DND-41 (cell line): ENCODE results near the gene KRTAP22-2.

Experiments used
- ATAC-seq: fragments of 200-7000 bp; cut with Tn5 transposase; 3 replicates; pipeline ENCODE4 v1.9.1; 2021; ENCODE audit warnings: low read depth; ENCODE audit not compliant: insufficient read depth
- DNase-seq: peaks from one replicate; pipeline ENCODE4 v3.0.0-alpha.2; 2020
- H2AFZ ChIP-seq: 2 replicates; pipeline ENCODE4 v1.6.0; 2012; ENCODE audit warnings: low read depth, low read length
- H3K27ac ChIP-seq: 2 replicates; pipeline ENCODE4 v1.5.1; 2012; ENCODE audit warnings: low read length, inconsistent platforms
- H3K27me3 ChIP-seq: fragments of 200-600 bp; sonication (generic); 2 replicates; pipeline ENCODE4 v1.6.0; 2012; ENCODE audit warnings: low read length, mild to moderate bottlenecking, inconsistent platforms; ENCODE audit not compliant: insufficient read depth, poor library complexity
- H3K36me3 ChIP-seq: 2 replicates; pipeline ENCODE4 v1.5.1; 2012; ENCODE audit warnings: low read length, inconsistent platforms; ENCODE audit not compliant: insufficient read depth
- H3K4me1 ChIP-seq: 2 replicates; pipeline ENCODE4 v1.5.1; 2012; ENCODE audit warnings: mild to moderate bottlenecking, low read length; ENCODE audit not compliant: insufficient read depth
- H3K4me2 ChIP-seq: 2 replicates; pipeline ENCODE4 v1.6.0; 2012; ENCODE audit warnings: mild to moderate bottlenecking, moderate library complexity, low read length, inconsistent platforms; ENCODE audit not compliant: insufficient read depth
- H3K4me3 ChIP-seq, 2 experiments: fragments of 200-600 bp in 1 of 2; shearing (Covaris generic) in 1 of 2; 2 replicates each; pipeline ENCODE4 v1.5.1; 2012 to 2016; ENCODE audit warnings: inconsistent platforms in 2 of 2, low read length in 2 of 2, mild to moderate bottlenecking in 2 of 2, low read depth in 1 of 2, moderate library complexity in 1 of 2
- H3K79me2 ChIP-seq: 2 replicates; pipeline ENCODE4 v1.6.0; 2012; ENCODE audit warnings: low read length, inconsistent platforms; ENCODE audit not compliant: insufficient read depth
- H3K9ac ChIP-seq: 2 replicates; pipeline ENCODE4 v1.6.0; 2012; ENCODE audit warnings: low read depth, mild to moderate bottlenecking, inconsistent platforms, low read length, moderate library complexity
- H3K9me3 ChIP-seq: 2 replicates; pipeline ENCODE4 v1.5.1; 2012; ENCODE audit warnings: low read length, moderate library complexity, mild to moderate bottlenecking, inconsistent platforms; ENCODE audit not compliant: insufficient read depth, severe bottlenecking
- H4K20me1 ChIP-seq: 2 replicates; pipeline ENCODE4 v1.6.0; 2012; ENCODE audit warnings: low read length; ENCODE audit not compliant: insufficient read depth
- CTCF ChIP-seq: IDR thresholded peaks from 2 replicates; pipeline ENCODE4 v1.5.1; 2012; ENCODE audit warnings: borderline replicate concordance, low read length, moderate library complexity, mild to moderate bottlenecking; ENCODE audit not compliant: poor library complexity, severe bottlenecking; ENCODE audit errors: extremely low read depth
- EZH2 ChIP-seq: IDR thresholded peaks from 3 replicates; pipeline ENCODE4 v1.6.1; 2012; ENCODE audit warnings: borderline replicate concordance, low read depth, mild to moderate bottlenecking, moderate library complexity, low read length, inconsistent platforms; ENCODE audit not compliant: severe bottlenecking

Gene KRTAP22-2

DNA sequence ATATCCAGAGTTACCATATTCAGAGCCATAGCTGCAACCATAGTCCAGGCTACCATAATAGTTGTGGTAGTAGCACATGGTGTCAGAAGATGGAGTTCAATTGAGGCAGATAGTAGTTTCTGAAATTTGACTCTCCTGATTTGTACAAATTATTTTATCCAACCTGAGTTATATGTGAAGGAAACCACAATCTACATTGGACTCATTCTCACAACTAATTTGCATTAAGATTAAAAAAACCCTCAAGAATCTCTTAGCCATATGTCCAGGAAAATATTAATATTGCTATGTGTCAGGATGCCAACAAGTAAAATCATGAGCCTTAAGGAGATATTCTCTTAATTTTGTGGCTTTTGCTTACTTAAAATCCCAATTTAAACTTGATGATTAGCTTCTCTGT lies at the start of gene KRTAP22-2:
KRTAP22-2 (minus strand) TSS at position 101 of the 400 bp plus-strand sequence.
- DNase-seq (no peak), ATAC-seq (no peak)
- H3K27me3 ChIP-seq, result no peaks in the 10 kb centered on the region
- no peaks in the 10 kb centered on the region for H4K20me1 ChIP-seq
- H3K4me1 ChIP-seq, result no peaks in the 10 kb centered on the region
- H3K79me2 ChIP-seq, result no peaks in the 10 kb centered on the region
- no peak within 1 kb of the TSS for H3K27ac ChIP-seq
- no peak within 1 kb of the TSS for H2AFZ ChIP-seq
- TF ChIP-seq EZH2 (no peak), CTCF (no peak)
- H3K36me3 ChIP-seq, result no peaks in the 10 kb centered on the region
- no peak within 1 kb of the TSS for H3K9ac ChIP-seq
- H3K9me3 ChIP-seq, result no peaks in the 10 kb centered on the region
- H3K4me2 ChIP-seq, result no peak within 1 kb of the TSS
- H3K4me3 ChIP-seq, result no peak within 1 kb of the TSS

DNA sequence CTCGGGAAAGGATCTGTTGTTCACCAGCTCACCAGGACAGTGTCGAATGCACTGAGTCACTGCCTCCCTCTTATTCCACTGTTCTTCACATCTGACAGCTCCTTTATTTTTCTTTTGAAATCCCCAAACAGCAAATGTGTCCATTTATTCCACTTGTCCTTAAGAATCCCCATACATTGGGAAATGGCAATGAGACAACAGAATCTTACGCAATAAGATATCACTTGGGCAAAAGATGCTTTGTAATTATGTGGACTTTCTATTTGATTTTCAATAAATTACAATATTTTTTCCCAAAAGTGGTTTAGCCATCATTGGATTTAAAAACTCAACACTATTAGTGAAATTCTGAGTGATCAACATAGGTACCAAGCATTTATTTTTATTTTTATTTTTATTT lies 48.5 kb upstream of the KRTAP22-2 start:
- Histone ChIP-seq H3K79me2 (no peaks in the 10 kb centered on the region), H4K20me1 (no peaks in the 10 kb centered on the region), H3K4me2 (no peak overlapping the region), H3K4me3 (no peak overlapping the region), H3K27ac (no peak overlapping the region), H3K36me3 (no peaks in the 10 kb centered on the region), H3K4me1 (no peaks in the 10 kb centered on the region), H3K27me3 (no peaks in the 10 kb centered on the region), H2AFZ (no peak overlapping the region), H3K9me3 (no peaks in the 10 kb centered on the region), H3K9ac (no peak overlapping the region)
- no peak for DNase-seq
- TF ChIP-seq EZH2, result no peak
- TF ChIP-seq CTCF, result no peak
- no peak for ATAC-seq

GRCh38 chr21:30634906-30635305 lies 44.7 kb upstream of the KRTAP22-2 start, which contains the start of gene KRTAP20-2:
KRTAP20-2 (plus strand) TSS chr21:30635206; CDS start chr21:30635264, 58 bp downstream.
- ATAC-seq, result no peak

More at GRCh38 chr21:30634906-30635305, 44.7 kb upstream of the KRTAP22-2 start, which contains the start of gene KRTAP20-2:
- H3K9ac ChIP-seq, result no peak within 1 kb of the TSS
- no peaks in the 10 kb centered on the region for H3K4me1 ChIP-seq
- no peak for DNase-seq
- H2AFZ ChIP-seq, result no peak within 1 kb of the TSS
- no peaks in the 10 kb centered on the region for H3K36me3 ChIP-seq
- H3K79me2 ChIP-seq, result no peaks in the 10 kb centered on the region
- no peak within 1 kb of the TSS for H3K4me2 ChIP-seq
- TF ChIP-seq CTCF (no peak), EZH2 (no peak)
- H3K27ac ChIP-seq, result no peak within 1 kb of the TSS
- no peaks in the 10 kb centered on the region for H4K20me1 ChIP-seq
- no peaks in the 10 kb centered on the region for H3K9me3 ChIP-seq
- no peaks in the 10 kb centered on the region for H3K27me3 ChIP-seq
- no peak within 1 kb of the TSS for H3K4me3 ChIP-seq
